H1 (cell line): ENCODE data around the gene ANKS1A. TPM values are rescaled to one million over a fixed set of nuclear protein-coding genes. Genes with fewer than 3 reads are reported as not detected.

Source experiments
- CTCF ChIA-PET: fragments of 300-600 bp; sonication (Branson Sonifier 250); formaldehyde crosslinking; loops from one replicate; lab custom pipeline; 2021; ENCODE audit not compliant: partially characterized antibody; lab: Charles Lee
- POLR2A ChIA-PET: fragments of 300-600 bp; sonication (Branson Sonifier 250); formaldehyde crosslinking; loops from one replicate; lab custom pipeline; 2021; ENCODE audit warnings: inconsistent platforms; ENCODE audit not compliant: partially characterized antibody; lab: Charles Lee
- DNase-seq, 2 experiments: peaks; one replicate each; pipeline versions ENCODE4 v3.0.0 to v3.0.0-alpha.2; 2010 to 2022; ENCODE audit warnings: low spot score in 2 of 2, low read depth in 1 of 2, mixed read lengths in 1 of 2
- FAIRE-seq: peaks from 2 replicates; lab custom pipeline; 2011; peaks lifted over from hg19 to GRCh38; lab: Jason Lieb, UNC
- H2AFZ ChIP-seq: 2 replicates; pipeline ENCODE4 v1.8.1; 2012; ENCODE audit warnings: low read length, inconsistent platforms
- H2AK5ac ChIP-seq: 2 replicates; pipeline ENCODE4 v1.6.1; 2013; ENCODE audit warnings: low read depth, low read length
- H2BK120ac ChIP-seq: replicated peaks from 2 replicates; pipeline ENCODE3; 2013; ENCODE audit warnings: low read depth, low read length, inconsistent platforms
- H2BK12ac ChIP-seq: 2 replicates; pipeline ENCODE4 v1.6.1; 2013; ENCODE audit warnings: low read depth, low read length
- H2BK15ac ChIP-seq: 2 replicates; pipeline ENCODE4 v1.6.1; 2013; ENCODE audit warnings: low read length
- H2BK20ac ChIP-seq: 2 replicates; pipeline ENCODE4 v1.6.1; 2013; ENCODE audit warnings: low read length
- H2BK5ac ChIP-seq: 2 replicates; pipeline ENCODE4 v1.6.1; 2013; ENCODE audit warnings: low read depth, low read length
- H3K14ac ChIP-seq: 2 replicates; pipeline ENCODE4 v1.6.1; 2013; ENCODE audit warnings: inconsistent platforms; ENCODE audit not compliant: insufficient read length
- H3K18ac ChIP-seq: 2 replicates; pipeline ENCODE4 v1.6.1; 2013; ENCODE audit warnings: low read length; ENCODE audit errors: extremely low read depth
- H3K23ac ChIP-seq: 2 replicates; pipeline ENCODE4 v1.6.1; 2013; ENCODE audit warnings: inconsistent platforms; ENCODE audit not compliant: insufficient read length
- H3K23me2 ChIP-seq: 2 replicates; pipeline ENCODE4 v1.6.1; 2013; ENCODE audit warnings: low read depth, low read length
- H3K27ac ChIP-seq: 2 replicates; pipeline ENCODE4 v1.6.1; 2011; ENCODE audit warnings: low read depth, low read length, inconsistent platforms
- H3K27me3 ChIP-seq, 4 experiments: replicated peaks in 1 of 4; 1 replicate in 1 of 4; 2 replicates in 3 of 4; pipeline versions ENCODE4 v1.6.1 to v1.8.1; 2011 to 2013; ENCODE audit warnings: low read length in 3 of 4, mild to moderate bottlenecking in 3 of 4, inconsistent platforms in 2 of 4, mixed read lengths in 2 of 4, moderate library complexity in 1 of 4; ENCODE audit not compliant: control insufficient read depth in 3 of 4, insufficient read depth in 3 of 4; ENCODE audit errors: extremely low read depth in 1 of 4
- H3K36me3 ChIP-seq, 4 experiments: 2 replicates each; pipeline versions ENCODE4 v1.6.1 to v1.8.1; 2011 to 2013; ENCODE audit warnings: mild to moderate bottlenecking in 4 of 4, low read length in 3 of 4, moderate library complexity in 2 of 4, control low read depth in 1 of 4, inconsistent platforms in 1 of 4; ENCODE audit not compliant: insufficient read depth in 4 of 4, control insufficient read depth in 2 of 4
- H3K4ac ChIP-seq: replicated peaks from 2 replicates; pipeline ENCODE3; 2013; ENCODE audit warnings: low read length, low read depth, mixed read lengths, inconsistent platforms; ENCODE audit not compliant: insufficient read length
- H3K4me1 ChIP-seq, 4 experiments: replicated peaks in 1 of 4; 1 replicate in 1 of 4; 2 replicates in 3 of 4; pipeline versions ENCODE4 v1.6.1 to v1.8.1; 2011 to 2013; ENCODE audit warnings: low read length in 3 of 4, inconsistent platforms in 2 of 4, mixed read lengths in 1 of 4; ENCODE audit not compliant: insufficient read depth in 4 of 4, control insufficient read depth in 3 of 4
- H3K4me2 ChIP-seq, 2 experiments: 2 replicates each; pipeline versions ENCODE4 v1.6.1 to v1.8.1; 2011 to 2013; ENCODE audit warnings: low read depth in 2 of 2, low read length in 2 of 2, control low read depth in 1 of 2, inconsistent platforms in 1 of 2, mild to moderate bottlenecking in 1 of 2; ENCODE audit not compliant: insufficient read depth in 1 of 2
- H3K4me3 ChIP-seq, 4 experiments: fragments of 200-600, 300-600 bp in 1 of 4; sonication (generic), shearing (Covaris generic), sonication (Bioruptor Twin) in 1 of 4; 2 replicates each; pipeline versions ENCODE4 v1.5.1 to v1.8.1; 2011 to 2016; ENCODE audit warnings: low read length in 4 of 4, low read depth in 3 of 4, control low read depth in 2 of 4, inconsistent platforms in 2 of 4, mild to moderate bottlenecking in 2 of 4, mixed read lengths in 1 of 4, moderate library complexity in 1 of 4; ENCODE audit not compliant: insufficient read depth in 2 of 4; ENCODE audit errors: extremely low read depth in 1 of 4
- H3K56ac ChIP-seq: replicated peaks from 2 replicates; pipeline ENCODE3; 2013; ENCODE audit warnings: low read depth, mild to moderate bottlenecking, mixed read lengths, low read length, inconsistent platforms; ENCODE audit not compliant: insufficient read length
- H3K79me1 ChIP-seq: 2 replicates; pipeline ENCODE4 v1.6.1; 2013; ENCODE audit warnings: low read depth, low read length, control low read depth
- H3K79me2 ChIP-seq, 2 experiments: 2 replicates each; pipeline versions ENCODE4 v1.6.1 to v1.8.1; 2012 to 2013; ENCODE audit warnings: low read length in 2 of 2, mild to moderate bottlenecking in 2 of 2, inconsistent platforms in 1 of 2; ENCODE audit not compliant: insufficient read depth in 2 of 2, control insufficient read depth in 1 of 2
- H3K9ac ChIP-seq, 4 experiments: replicated peaks in 1 of 4; 1 replicate in 1 of 4; 2 replicates in 3 of 4; pipeline versions ENCODE4 v1.6.1 to v1.8.1; 2011 to 2013; ENCODE audit warnings: low read depth in 3 of 4, low read length in 3 of 4, control low read depth in 2 of 4, mild to moderate bottlenecking in 2 of 4, moderate library complexity in 2 of 4, inconsistent platforms in 1 of 4; ENCODE audit errors: extremely low read depth in 1 of 4
- H3K9me3 ChIP-seq, 2 experiments: 2 replicates each; pipeline versions ENCODE4 v1.6.1 to v1.8.1; 2012 to 2013; ENCODE audit warnings: mild to moderate bottlenecking in 2 of 2, moderate library complexity in 2 of 2, control low read depth in 1 of 2, inconsistent platforms in 1 of 2, low read depth in 1 of 2, low read length in 1 of 2, mixed read lengths in 1 of 2; ENCODE audit not compliant: insufficient read depth in 2 of 2
- H4K20me1 ChIP-seq, 2 experiments: replicated peaks in 1 of 2; 2 replicates each; pipeline versions ENCODE3 to v1.8.1; 2011 to 2013; ENCODE audit warnings: inconsistent platforms in 2 of 2, low read length in 2 of 2, mild to moderate bottlenecking in 1 of 2; ENCODE audit not compliant: insufficient read depth in 2 of 2, control insufficient read depth in 1 of 2
- H4K5ac ChIP-seq: 2 replicates; pipeline ENCODE4 v1.6.1; 2013; ENCODE audit warnings: low read length, low read depth, mixed read lengths, inconsistent platforms; ENCODE audit not compliant: insufficient read length
- H4K8ac ChIP-seq: 2 replicates; pipeline ENCODE4 v1.8.0; 2013; ENCODE audit warnings: mild to moderate bottlenecking, moderate library complexity, low read length, inconsistent platforms; ENCODE audit not compliant: insufficient read depth; ENCODE audit errors: extremely low read depth
- H4K91ac ChIP-seq: replicated peaks from 2 replicates; pipeline ENCODE3; 2013; ENCODE audit warnings: low read length, mixed read lengths, inconsistent platforms; ENCODE audit not compliant: insufficient read length
- CEBPB ChIP-seq: IDR thresholded peaks from 2 replicates; pipeline ENCODE4 v1.6.1; 2012; ENCODE audit warnings: low read depth, low read length
- CHD2 ChIP-seq: IDR thresholded peaks from 2 replicates; pipeline ENCODE4 v1.6.1; 2012; ENCODE audit warnings: low read length, improper control_type of control experiment
- CREB1 ChIP-seq: IDR thresholded peaks from 2 replicates; pipeline ENCODE4 v1.6.1; 2012; ENCODE audit warnings: inconsistent platforms
- CTBP2 ChIP-seq: IDR thresholded peaks from 2 replicates; pipeline ENCODE4 v1.7.0; 2011; ENCODE audit warnings: borderline replicate concordance, mild to moderate bottlenecking, moderate library complexity, mixed read lengths, low read length; ENCODE audit not compliant: insufficient read depth, insufficient read length
- EP300 ChIP-seq, 2 experiments: IDR thresholded peaks; 1 replicate in 1 of 2; 2 replicates in 1 of 2; pipeline ENCODE4 v1.6.1; 2011 to 2012; ENCODE audit warnings: low read depth in 2 of 2, low read length in 2 of 2, mild to moderate bottlenecking in 2 of 2, borderline replicate concordance in 1 of 2, inconsistent platforms in 1 of 2, moderate library complexity in 1 of 2
- FOSL1 ChIP-seq: IDR thresholded peaks from 2 replicates; pipeline ENCODE4 v1.6.1; 2011; ENCODE audit warnings: mild to moderate bottlenecking, low read depth, low read length, moderate library complexity; ENCODE audit not compliant: insufficient read depth
- POLR2AphosphoS5 ChIP-seq: IDR thresholded peaks from 2 replicates; pipeline ENCODE4 v1.6.1; 2011; ENCODE audit warnings: low read depth, low read length
- RAD21 ChIP-seq, 2 experiments: IDR thresholded peaks in 1 of 2; conservative IDR thresholded peaks in 1 of 2; 2 replicates each; pipeline ENCODE4 v1.6.1; 2011; ENCODE audit warnings: low read depth in 2 of 2, low read length in 2 of 2, improper control_type of control experiment in 1 of 2, inconsistent platforms in 1 of 2, mild to moderate bottlenecking in 1 of 2, moderate library complexity in 1 of 2
- RBBP5 ChIP-seq: IDR thresholded peaks from 2 replicates; pipeline ENCODE4 v1.7.1; 2012; ENCODE audit warnings: low read depth, mild to moderate bottlenecking, inconsistent platforms, low read length, moderate library complexity, borderline replicate concordance
- ZNF274 ChIP-seq: IDR thresholded peaks from 2 replicates; pipeline ENCODE4 v1.7.0; 2012; ENCODE audit warnings: low read length, borderline replicate concordance; ENCODE audit errors: extremely low read depth
- WGBS, 2 experiments: shearing (Covaris generic) in 1 of 2; methylation state at CpG; one replicate each; pipeline versions ENCODE4 v1.1.6 to v1.1.7; 2013 to 2015; ENCODE audit warnings: low lambda C conversion rate in 2 of 2, mixed read lengths in 2 of 2, inconsistent platforms in 1 of 2, low coverage in 1 of 2, missing lambda C conversion rate in 1 of 2; ENCODE audit not compliant: insufficient replicate concordance in 2 of 2, insufficient coverage in 1 of 2, insufficient read length in 1 of 2; ENCODE audit errors: extremely low coverage in 1 of 2, missing lambda C conversion rate in 1 of 2; 5-methylcytosine and 5-hydroxymethylcytosine counted together
- polyA plus RNA-seq, 7 experiments: library from polyadenylated mRNA; depleted of rRNA in 3 of 7; stranded (reverse) in 5 of 7; unstranded in 2 of 7; fragments of >200 nt in 5 of 7; fragments of 200-250 nt in 2 of 7; gene quantifications; 1 replicate in 5 of 7; 2 replicates in 1 of 7; 4 replicates in 1 of 7; pipeline versions ENCODE4 v1.2.1 to v1.2.3, GENCODE V29; 2011 to 2013; ENCODE audit warnings: missing spikeins in 2 of 7, mixed read lengths in 2 of 7
- total RNA-seq: library from RNA; stranded (reverse); fragmentation: NEBNext Ultra II Directional; extraction: Animal tissue kit (Norgen Biotek cat#: 25700); gene quantifications from 2 replicates; pipeline ENCODE4 v1.2.1, GENCODE V29; 2021

Gene ANKS1A
- total and polyA plus RNA-seq, 2 of the 8 experiments (the other 6 are each of a cell fraction or from before 2014, with no cell fraction given) = 9.8 to 30.9 TPM

GRCh38 chr6:34865107-34865506, 23.9 kb upstream of the ANKS1A start:
- no peaks in the 10 kb centered on the region for H3K4me1 ChIP-seq
- WGBS, 2 experiments = 91 to 100% methylated on average over 2 to 3 of the region's 3 CpGs
- POLR2A ChIA-PET = no interaction called here
- CTCF ChIA-PET = interaction anchor here (0.8 to 1.4 kb wide), 3 partner anchors 10 to 175 kb away, joined by 3 read pairs; no protein-coding TSS in a partner anchor
- H3K14ac ChIP-seq = no peak overlapping the region
- H2BK20ac ChIP-seq = no peak overlapping the region
- TF ChIP-seq CEBPB (no peak), RAD21 (IDR thresholded peaks at IDR 0.05 in 1 of 2, conservative IDR thresholded peaks at IDR 0.05 in 1 of 2; ENCODE audit: low read depth in 2 of 2, low read length in 2 of 2) (no peak), EP300 (IDR thresholded peaks at IDR 0.05; ENCODE audit: borderline replicate concordance in 1 of 2, low read depth in 2 of 2, low read length in 2 of 2) (no peak), CTBP2 (no peak), ZNF274 (no peak), FOSL1 (no peak), RBBP5 (no peak), CREB1 (no peak), POLR2AphosphoS5 (no peak), CHD2 (no peak)
- H4K91ac ChIP-seq = no peak overlapping the region
- no peak overlapping the region for H2BK5ac ChIP-seq
- H3K4me2 ChIP-seq = no peak overlapping the region
- H2BK120ac ChIP-seq = no peak overlapping the region
- H3K27ac ChIP-seq = no peak overlapping the region
- H3K4me3 ChIP-seq = no peak overlapping the region
- peaks cover 3 to 41% (median 16%) of the 10 kb centered on the region in 4 experiments; a peak in 4 of 8 replicates for H3K36me3 ChIP-seq
- H3K9me3 ChIP-seq = no peaks in the 10 kb centered on the region
- FAIRE-seq (no peak), DNase-seq (no peak)
- no peaks in the 10 kb centered on the region for H3K23me2 ChIP-seq
- H3K56ac ChIP-seq = no peak overlapping the region
- no peak overlapping the region for H2AFZ ChIP-seq
- H3K79me2 ChIP-seq = 0 out of 4 replicates have a peak, but pooled peaks cover 0 to 1% of the 10 kb centered on the region in 2 experiments
- no peaks in the 10 kb centered on the region for H4K20me1 ChIP-seq
- H3K4ac ChIP-seq = no peak overlapping the region
- H2BK12ac ChIP-seq = no peak overlapping the region
- no peak overlapping the region for H3K9ac ChIP-seq
- H3K27me3 ChIP-seq = no peaks in the 10 kb centered on the region
- no peak overlapping the region for H2BK15ac ChIP-seq
- no peaks in the 10 kb centered on the region for H3K79me1 ChIP-seq
- no peak overlapping the region for H2AK5ac ChIP-seq
- no peak overlapping the region for H4K8ac ChIP-seq
- no peak overlapping the region for H3K23ac ChIP-seq
- no peak overlapping the region for H4K5ac ChIP-seq
- no peak overlapping the region for H3K18ac ChIP-seq
